Esophagus mucosa (tissue), 1 donor: ENCODE measurements around the gene PDHA1. TPM values are rescaled to one million over a fixed set of nuclear protein-coding genes. Genes with fewer than 3 reads are reported as not detected.

Experiments
- ATAC-seq: fragments of 200-7000 bp; cut with Tn5 transposase; one replicate; pipeline ENCODE4 v1.9.1; 2020
- total RNA-seq: library from RNA; stranded (reverse); gene quantifications from one replicate; pipeline ENCODE4 v1.2.4, GENCODE V29; 2023
- donor health status: DM: yes; HTN: yes; CAD: no.

Gene PDHA1
- total RNA-seq, result 110 TPM

DNA sequence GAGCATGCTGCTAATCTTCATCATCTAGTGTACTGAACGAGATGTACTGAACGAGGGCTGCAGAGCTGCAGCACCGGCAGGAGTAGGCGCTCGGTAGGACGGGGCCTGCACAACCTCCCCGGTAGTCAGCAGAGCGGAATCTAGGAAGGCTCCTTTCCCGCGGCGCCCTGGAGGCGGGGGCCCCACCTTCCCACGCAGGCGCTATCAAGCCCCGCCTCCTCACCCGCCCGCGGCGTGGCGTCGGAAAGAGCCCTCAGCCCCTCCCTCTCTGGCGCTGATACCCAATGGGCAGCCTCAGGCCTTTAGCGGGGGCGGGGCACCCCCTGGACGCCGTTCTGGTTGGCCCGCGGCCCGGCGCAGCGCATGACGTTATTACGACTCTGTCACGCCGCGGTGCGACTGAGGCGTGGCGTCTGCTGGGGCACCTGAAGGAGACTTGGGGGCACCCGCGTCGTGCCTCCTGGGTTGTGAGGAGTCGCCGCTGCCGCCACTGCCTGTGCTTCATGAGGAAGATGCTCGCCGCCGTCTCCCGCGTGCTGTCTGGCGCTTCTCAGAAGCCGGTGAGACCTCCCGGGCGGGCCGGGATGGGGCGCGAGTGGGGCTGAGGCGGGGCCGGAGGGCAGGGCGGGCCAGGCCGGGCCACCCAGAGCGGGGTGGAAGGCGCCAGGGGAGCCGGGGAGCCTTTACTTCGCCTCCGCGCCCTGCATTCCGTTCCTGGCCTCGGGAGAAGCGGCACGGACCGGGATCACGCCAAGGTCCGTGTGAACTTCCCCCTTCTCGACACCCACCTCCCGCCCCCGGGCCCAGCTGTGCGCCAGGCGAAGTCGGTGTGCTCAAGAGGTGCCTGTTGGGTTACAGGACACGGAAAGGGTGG lies at the start of gene PDHA1:
TSS of gene PDHA1 (plus strand) at position 393 of the 874 bp plus-strand sequence. CDS start at position 504, 111 bp downstream.
- ATAC-seq, result peak; percentile 100

DNA sequence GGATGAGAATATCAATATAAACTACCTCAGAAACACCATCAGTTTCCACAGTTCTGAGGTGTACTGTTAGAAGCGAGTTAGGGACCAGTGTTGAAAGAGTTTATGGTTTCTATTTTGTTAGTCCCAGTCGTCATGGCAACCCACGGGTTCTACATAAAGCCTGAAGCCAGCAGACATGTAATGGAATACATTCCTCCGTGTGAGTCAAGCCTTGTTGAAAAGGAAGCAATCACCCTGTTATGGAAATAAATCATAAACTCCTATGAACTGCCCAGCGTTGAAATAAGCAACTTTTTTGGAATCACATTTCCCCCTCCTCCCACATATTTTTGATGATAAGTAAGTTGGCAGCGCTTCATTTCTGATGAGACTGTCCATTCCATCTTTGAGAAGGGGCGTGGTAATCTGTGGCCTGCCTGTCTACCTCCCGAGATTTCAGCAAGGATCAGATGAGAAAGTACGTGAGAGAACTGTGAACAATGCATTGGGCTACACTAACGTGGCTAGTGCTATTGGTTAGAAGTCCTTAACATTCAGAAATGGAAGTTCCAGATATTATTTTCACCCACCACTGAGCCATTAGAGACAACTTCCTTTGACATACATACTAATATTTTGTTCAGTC lies 40.4 kb upstream of the PDHA1 start:
- no peak for ATAC-seq

DNA sequence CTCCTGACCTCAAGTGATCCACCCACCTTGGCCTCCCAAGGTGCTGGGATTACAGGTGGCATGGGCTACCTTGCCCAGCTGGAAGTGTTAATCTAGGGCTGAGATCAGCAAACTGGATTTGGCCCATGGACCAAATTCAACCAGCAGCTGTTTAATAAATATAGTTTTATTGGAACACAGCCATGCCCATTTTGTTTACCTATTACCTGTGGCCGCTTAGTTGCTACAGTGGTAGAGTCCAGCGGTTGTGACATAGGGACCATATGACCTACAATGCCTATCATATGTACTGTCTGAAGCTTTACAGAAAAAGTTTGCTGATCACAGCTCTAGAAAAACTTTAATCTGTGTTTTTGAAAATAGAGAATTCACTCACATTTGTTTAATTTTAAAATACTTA lies 17.2 kb upstream of the PDHA1 start:
- ATAC-seq, result no peak

DNA sequence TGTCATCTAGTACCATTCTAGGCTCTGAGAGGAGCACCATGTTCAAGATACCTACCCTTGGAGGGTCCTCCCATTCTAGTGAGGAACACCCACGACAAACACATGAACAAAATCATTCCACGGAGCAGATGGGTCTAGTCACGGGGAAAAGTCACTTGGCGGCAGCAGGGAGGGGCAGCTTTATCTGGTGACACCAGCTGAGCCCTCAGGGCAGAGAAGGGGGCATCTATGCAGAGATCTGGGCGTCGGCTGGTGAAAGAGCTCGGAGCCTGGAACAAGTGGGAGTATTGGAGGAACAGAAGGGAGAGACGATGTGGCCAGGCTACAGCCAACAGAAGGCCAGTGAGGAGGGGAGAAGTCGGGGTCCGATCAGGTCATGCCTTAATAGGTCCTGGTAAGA lies 11.9 kb upstream of the PDHA1 start:
- no peak for ATAC-seq

DNA sequence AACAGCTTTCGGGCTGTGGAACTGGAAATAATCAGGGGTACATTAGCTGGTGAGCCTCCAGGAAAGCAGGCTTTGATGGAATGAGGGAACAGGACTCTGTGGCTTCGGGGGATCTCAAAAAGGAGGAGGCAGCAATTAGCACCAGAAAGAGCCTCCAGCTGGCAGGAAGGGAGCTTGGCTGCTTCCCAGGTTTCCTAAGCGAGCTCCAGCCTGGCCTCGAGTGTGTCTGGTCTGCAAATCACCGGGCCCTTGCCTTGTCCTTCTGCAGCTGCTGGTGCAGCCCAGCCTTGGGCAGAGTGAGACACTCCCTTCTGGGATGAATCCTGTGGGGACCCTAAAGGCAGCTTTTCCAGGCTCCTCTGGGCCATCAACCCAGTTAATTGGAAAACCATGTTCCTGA lies 10.7 kb upstream of the PDHA1 start:
- no peak for ATAC-seq

DNA sequence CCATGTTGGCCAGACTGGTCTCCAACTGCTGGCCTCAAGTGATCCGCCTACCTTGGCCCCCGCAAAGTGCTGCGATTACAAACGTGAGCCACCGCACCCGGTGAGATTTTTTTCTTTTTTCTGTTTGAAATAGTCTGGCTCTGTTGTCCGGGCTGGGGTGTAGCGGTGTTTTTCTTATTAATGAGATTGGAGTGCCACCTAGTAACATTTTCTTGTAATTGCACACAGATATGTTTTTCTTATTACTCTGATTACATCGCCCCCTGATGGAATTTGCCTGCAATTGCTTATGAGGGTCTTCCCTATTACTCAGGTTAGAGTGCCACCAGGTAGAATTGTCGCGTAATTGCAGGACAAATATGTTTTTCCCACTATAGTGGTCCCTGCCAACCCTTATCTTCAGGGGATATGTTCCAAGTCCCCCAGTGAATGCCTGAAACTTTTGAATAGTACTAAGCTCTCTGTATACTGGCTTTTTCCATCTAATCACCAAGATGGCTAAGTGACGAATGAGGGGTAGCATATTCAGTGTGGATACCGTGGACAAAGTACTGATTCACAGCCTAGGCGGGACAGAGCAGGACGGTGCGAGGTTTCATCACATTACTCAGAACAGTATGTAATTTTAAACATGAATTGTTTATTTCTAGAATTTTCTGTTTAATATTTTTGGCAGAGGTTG lies 8.6 kb upstream of the PDHA1 start:
- peak; percentile 11 for ATAC-seq

DNA sequence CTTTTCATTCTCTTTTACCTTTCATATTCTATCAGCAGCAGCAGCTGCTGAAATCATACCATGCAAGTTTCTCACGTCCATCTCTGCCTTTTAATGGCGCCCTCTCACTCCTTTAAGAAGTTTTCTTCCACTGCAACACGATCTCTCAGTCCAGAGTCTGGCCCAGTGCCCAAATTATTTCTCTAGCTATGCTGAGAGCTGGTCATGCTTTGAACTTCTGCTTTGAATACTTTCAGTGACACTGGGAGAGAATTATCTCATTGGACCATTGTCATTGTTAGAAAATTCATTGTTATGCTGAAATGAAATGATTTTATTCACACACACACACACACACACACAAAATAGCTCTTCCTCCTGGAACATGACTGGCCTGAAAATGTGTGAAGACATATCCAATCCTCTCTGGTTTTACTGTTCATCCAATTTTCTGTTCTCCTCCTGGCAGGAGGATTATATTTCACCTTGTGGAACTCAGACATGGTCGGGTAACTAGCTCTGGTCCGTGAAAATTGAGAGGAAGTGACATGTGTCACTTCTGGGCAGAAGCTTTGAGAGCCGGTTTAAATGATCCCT lies 1.3 kb upstream of the PDHA1 start:
- ATAC-seq, result no peak

DNA sequence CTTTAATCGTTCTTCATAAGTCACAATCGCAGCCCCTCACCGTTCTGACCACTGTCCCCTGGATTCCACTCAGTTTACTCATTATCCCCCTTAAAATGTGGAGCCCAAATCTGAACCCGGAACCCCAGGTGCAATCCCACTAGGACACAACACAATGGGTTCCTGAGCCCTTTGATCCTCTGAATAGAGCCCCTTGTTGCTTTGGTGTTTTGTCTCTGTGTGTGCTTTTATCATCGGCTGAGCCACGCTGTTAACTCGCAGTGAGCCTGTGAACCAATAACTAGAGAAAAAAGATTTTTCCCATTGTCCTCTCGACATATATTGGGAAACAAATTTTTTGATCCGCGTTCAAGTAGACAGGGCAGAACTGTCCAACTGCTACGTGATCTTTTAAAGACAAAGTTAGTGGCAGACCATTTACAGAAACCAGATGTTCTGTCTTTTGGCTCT lies 617 bp upstream of the PDHA1 start:
- no peak for ATAC-seq

DNA sequence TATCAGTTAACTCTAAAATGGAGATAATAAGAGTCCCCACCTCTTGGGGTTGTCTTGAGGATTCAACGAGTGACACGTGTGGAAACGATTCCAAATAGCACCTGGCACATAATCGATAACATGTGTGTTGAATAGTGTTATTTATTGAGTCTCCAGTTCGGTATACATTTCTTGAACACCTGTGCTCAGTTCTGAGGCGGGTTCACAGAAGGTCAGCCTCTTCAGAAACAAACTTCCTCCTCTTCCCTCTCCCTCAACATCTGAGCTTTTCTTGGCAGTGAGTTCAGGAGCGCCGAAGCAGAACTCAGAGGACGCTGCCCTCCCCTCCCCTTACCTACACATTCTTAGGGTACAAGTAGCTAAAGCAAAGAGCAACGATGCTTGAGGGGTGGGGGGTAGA lies 934 bp downstream of the PDHA1 start:
- no peak for ATAC-seq

DNA sequence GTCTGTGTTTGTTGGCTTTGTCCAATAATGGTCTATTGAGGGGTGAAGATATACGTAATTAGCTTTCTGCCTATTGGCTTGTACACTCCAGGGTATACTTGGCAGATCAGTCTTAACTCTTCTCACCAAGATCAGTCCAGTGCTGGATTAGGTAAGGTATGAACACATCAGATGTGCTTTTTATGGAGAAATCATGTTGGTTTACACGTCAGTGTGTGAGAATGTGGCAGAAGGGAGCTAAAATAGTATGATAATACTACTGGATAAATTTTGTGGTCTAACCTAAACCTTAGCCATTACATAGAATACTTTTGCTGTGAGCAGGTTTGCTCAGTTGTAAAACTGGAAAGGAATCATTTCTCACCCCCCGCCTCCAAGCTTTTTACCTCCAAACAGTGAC lies 4.2 kb downstream of the PDHA1 start:
- ATAC-seq, result no peak

DNA sequence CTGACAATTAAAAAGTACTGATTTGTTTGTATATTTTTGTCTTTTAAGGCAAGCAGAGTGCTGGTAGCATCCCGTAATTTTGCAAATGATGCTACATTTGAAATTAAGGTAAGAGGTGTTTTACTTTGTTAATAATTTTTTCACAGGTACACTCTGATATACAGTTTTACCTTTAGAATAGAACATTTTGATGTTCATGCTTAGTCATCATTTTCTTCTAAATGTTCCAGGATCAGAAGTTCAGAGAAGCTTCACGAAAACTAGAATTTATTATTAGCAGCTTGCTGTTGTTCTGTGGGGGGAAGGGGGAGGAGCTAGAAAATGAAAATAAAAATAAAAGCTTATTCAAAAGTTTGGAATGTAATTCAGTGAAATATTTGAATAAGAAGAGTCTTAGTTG lies 5.5 kb downstream of the PDHA1 start:
- ATAC-seq, result no peak

DNA sequence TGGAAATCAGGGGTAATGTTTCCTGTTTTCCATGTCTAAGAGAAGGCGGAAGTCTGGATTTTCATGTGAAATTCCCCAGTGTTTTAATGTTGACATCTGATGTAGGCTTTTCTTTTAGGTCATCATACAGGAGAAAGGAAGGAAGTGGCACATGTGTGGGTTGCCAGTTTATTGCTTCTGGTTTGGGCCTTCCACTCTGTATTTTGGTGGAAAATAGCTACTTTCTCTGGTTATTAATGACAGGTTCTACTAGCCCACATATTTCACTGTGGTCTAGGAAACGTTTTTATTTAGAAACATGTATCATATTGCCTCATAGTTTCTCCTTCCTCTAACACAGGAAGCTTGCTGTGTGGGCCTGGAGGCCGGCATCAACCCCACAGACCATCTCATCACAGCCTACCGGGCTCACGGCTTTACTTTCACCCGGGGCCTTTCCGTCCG lies 7.2 kb downstream of the PDHA1 start:
- no peak for ATAC-seq

DNA sequence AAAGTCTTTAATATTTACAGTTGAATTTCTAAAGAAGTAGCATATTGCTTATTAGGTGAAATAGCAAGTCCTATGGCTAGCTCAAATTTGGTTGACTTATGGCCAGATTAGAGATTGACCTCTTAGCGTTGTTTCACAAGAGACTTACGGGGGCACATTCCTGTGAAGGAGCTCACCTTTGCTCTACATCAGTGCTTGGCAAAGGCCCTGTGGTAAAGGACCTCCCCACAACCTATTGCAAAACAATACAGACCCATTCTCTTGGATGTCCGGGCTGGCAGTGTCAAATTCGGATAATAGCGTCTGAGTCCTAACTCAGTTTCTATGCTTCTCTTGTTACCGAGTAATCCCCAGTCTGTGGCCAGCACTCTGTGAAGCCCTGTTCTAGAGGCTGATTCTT lies 10.9 kb downstream of the PDHA1 start:
- no peak for ATAC-seq

DNA sequence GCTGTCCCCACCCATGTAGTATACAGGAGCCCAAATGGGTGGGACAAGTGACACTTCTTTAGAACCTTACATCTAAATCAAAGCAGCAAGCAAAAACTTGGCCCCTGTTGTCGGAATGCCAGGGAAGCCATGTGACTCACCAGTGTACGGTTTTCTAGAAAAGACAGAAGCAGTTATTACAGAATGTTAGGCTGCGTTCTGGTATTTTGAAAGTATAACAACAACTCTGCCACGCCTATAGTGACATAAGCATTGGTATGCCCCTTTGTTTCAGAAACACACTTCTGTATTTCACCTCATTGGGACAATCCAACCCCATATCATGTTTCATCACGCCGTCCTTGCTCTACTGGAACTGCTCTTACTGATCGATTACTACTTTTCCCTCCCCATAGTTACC lies 14.8 kb downstream of the PDHA1 start:
- no peak for ATAC-seq

DNA sequence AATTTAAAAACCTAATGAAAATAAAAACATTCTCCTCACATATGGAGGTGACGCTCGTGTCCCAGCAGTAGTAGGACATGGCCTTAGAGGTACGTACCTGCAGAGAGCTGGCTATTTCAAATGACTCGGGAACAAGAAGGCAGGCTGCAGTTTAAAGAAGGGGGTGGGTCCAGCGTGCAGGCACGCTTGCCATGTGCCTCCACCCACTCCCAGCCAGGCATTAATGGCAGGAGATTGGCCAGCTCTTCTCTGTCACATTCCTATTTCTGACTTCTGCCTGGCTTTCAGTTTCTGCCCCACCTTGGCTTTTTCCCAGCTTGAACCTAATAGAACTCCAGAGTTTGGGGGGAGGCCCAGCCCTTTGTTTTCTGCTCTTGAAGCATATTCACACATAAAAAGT lies 17.2 kb downstream of the PDHA1 start:
- ATAC-seq, result no peak

DNA sequence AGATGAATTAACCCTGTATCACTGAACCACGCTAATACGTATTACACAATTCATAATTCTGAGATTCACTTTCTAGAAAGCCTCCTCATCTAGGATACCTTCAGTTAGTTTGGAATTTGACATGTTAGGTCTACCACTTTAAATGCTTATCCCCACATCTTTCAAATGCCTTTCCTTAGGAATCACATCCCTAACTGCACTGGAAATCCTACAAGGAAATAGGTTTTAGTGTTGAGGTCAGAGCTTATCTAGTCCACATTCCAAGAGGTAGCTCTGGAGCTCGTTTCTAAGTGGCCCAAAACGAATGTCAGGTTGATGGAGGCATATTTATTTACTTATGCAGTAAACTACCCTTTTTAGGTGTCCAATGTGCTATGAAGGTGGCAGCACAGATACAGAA lies 18.0 kb downstream of the PDHA1 start:
- ATAC-seq, result no peak

DNA sequence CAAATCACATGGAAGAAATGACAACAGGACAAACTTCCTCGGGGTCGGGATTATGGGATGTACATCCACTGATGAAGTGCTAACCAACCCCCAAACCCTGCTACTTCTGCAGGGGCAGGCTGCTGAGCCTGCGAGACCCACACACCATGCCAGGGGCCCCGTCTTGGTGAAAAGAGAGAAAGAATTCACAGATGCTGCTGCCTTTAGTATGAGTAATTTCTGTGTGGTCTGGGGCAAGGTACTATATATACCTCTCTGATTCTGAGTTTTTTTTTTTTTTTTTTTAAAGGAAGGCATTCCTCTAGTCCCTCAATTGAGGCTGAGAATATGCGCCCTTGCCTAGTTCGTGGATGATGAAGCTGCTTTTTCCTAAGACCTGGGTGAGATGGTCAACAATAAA lies 24.8 kb downstream of the PDHA1 start:
- ATAC-seq, result no peak

DNA sequence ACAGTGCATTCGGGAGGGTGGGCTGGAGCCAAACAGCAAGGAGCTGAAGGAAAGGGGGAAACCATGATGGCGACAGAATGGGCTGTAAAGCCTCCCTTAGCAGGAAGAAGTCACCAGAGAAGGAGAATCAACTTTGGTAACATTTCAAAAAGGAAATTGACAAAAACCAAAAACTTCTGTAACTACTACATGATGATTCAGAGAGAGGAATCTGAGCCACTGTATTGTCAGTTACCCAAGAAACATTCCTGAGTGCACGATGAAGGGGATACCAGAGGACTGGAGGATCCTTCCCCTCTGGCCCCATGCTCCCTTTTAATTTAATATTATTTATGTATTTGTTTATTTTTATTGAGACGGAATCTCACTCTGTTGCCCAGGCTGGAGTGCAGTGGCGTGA lies 26.3 kb downstream of the PDHA1 start:
- ATAC-seq, result no peak

DNA sequence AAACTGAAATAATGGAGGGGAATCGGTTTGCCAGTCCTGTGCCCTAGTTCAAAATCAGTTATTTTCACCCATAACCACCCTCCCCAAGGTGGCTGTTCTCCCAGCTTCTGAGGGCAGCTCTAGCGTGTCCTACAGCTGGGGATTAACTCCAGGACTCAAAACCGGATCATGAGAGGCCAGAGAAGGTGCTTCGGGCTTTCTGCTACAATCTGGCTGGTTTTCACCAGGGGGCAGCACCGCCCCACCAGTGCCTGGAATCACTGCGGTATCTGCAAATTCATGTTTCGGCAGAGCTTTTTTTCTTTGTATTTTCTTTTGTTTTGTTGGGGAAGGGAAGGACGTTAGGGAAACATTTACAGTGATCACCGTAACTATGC lies 28.4 kb downstream of the PDHA1 start:
- peak; percentile 68 for ATAC-seq

DNA sequence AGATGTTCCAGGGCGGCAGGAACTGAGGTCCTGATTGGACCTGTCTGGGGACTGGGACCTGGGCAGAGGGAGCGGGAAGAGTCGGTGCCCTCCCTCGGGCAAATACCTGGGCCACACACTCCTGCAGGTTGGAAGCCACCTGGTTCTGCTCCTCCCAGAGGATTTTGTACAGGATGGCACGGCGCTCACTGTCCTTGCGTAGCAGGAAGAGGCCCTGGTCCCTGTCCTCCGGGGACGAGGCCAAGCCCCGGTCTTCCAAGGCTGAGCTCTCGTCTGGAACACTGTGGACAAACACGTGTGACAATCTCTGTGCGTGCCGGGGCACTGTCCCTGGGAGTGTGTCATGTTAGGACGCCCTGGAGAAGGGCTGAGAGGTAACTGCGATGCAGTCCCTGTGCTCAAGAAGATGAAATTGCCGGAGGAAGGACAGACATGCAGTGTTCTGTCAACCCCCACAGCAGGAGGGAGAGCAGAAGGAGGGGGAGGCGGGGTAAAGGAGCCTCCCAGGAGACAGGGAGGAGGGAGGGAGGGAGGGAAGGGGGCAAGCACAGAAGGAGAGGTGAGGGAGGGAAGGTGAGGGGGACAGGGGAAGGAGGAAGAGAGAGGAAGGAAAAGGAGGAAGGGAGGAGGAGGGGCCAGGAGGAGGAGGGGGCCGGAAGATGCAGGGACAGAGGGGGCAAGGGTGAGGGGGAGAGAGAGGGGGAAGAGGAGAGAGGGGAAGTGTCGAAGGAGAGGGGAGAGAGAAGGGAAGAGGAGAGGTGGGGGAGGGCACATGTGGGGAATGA lies 29.0 kb downstream of the PDHA1 start:
- ATAC-seq, result peak; percentile 43

DNA sequence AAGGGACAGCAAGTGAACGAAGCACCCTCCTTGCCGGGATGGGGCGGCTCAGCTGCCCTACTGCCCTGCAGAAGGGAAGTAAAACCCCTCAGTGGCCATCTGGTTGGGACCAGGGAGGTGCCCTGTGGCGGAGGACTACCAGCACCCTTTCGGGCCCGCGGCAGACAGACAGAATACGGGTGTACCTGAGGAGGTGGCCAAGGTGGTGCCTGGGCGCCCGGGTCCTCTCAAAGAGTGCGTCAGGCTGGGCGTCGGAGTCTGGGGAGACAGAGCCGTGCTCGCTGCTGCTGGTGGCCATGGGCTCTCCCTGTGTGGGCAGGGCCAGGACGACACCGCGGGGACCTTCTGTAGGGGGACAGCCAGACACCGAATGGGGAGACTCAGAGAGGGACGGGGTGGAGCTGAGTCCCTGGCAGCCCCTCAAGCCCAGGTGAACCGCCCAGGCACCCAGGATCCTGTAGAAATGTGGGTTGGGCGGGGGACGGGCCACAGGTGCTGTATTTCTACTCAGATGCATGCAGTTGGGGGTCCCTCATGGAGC lies 29.7 kb downstream of the PDHA1 start:
- ATAC-seq, result no peak

DNA sequence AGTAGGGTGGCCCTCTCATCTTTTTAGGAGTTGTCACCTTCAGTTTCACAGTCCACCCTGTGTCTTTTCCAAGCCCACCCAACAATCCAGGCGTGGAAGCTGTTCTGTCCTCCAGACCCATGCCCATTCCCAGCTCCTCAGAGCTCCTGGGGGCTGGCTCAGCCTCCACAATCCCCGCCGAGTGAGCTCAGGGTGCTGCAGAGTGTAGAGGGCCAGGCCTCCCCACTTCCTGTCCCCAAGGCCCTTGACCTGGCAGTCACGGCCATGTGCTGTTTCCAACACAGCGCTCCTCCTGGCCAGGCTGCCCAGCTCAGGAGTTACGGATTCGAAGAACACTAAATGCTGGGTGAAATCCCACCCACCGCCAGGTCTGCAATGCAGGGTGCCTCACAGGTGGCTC lies 31.8 kb downstream of the PDHA1 start:
- ATAC-seq, result no peak
